ENCODE measurements around the gene FGD3.
A peak's percentile ranks its signal among the peaks of the same experiment; 100 is the strongest.

Gene FGD3

GRCh38 chr9:92938025-92938424, 9.3 kb upstream of the FGD3 start:
- no peak for DNase-seq (ENCODE audit: low read depth)
- H3K4me3 ChIP-seq (ENCODE audit: low read depth, low read length): no peak overlapping the region
- TF ChIP-seq CTCF (IDR thresholded peaks at IDR 0.05; ENCODE audit: control insufficient read depth, extremely low read depth, insufficient read depth): no peak

- no peak overlapping the region for H3K4me3 ChIP-seq (ENCODE audit: low read depth, low read length)
- TF ChIP-seq CTCF (IDR thresholded peaks at IDR 0.05; ENCODE audit: control insufficient read depth, extremely low read depth, insufficient read depth): no peak
- no peak for DNase-seq (ENCODE audit: low read depth)
These were observed 5.5 kb upstream of the FGD3 start for GRCh38 chr9:92941861-92942260.

- no peak overlapping the region for H3K4me3 ChIP-seq (ENCODE audit: low read depth, low read length)
- DNase-seq (ENCODE audit: low read depth): peak; percentile 3
- TF ChIP-seq CTCF (IDR thresholded peaks at IDR 0.05; ENCODE audit: control insufficient read depth, extremely low read depth, insufficient read depth): no peak
These were observed 4.4 kb upstream of the FGD3 start for GRCh38 chr9:92942688-92943616.

- TF ChIP-seq CTCF (IDR thresholded peaks at IDR 0.05; ENCODE audit: control insufficient read depth, extremely low read depth, insufficient read depth): no peak
- DNase-seq (ENCODE audit: low read depth): no peak
- H3K4me3 ChIP-seq (ENCODE audit: low read depth, low read length): no peak overlapping the region
These were observed 2.4 kb upstream of the FGD3 start for GRCh38 chr9:92944921-92945320.

GRCh38 chr9:92945796-92946195, 1.5 kb upstream of the FGD3 start:
- DNase-seq (ENCODE audit: low read depth): no peak
- no peak overlapping the region for H3K4me3 ChIP-seq (ENCODE audit: low read depth, low read length)
- no peak for TF ChIP-seq CTCF (IDR thresholded peaks at IDR 0.05; ENCODE audit: control insufficient read depth, extremely low read depth, insufficient read depth)

- no peak for TF ChIP-seq CTCF (IDR thresholded peaks at IDR 0.05; ENCODE audit: control insufficient read depth, extremely low read depth, insufficient read depth)
- H3K4me3 ChIP-seq (ENCODE audit: low read depth, low read length): no peak overlapping the region
- DNase-seq (ENCODE audit: low read depth): no peak
These were observed 763 bp downstream of the FGD3 start for GRCh38 chr9:92948038-92948534.

Data from LNCaP clone FGC (cell line).